ENCODE measurements around the gene CTBP1.

The CTBP1 gene

DNA sequence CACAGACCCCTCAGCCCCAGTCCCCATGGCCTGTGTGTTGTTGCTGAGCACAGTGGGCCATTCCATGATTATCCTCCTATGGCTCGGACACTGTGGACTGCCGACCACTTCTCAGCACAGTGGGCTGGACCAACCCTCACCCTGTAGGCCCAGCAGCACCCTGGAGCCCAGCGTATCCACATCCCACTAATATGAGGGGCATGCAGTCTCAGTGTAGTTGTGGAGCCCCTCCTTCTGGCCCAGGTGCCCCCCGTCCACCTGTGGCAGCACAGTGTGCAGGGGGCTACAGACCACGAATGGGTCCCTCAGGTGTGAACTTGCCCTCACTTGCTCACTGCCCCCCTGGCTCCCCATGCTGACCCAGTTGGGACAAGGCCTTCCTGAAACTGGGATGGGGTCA lies 84.5 kb downstream of the CTBP1 start:
- TF ChIP-seq TCF12 (IDR thresholded peaks at IDR 0.05; ENCODE audit: low read depth) (no peak), ZBTB7A (IDR thresholded peaks at IDR 0.05; ENCODE audit: low read depth) (no peak), TAF1 (IDR thresholded peaks at IDR 0.05; ENCODE audit: low read depth) (no peak), TEAD4 (IDR thresholded peaks at IDR 0.05) (no peak), EGR1 (IDR thresholded peaks at IDR 0.05) (no peak), CREB1 (IDR thresholded peaks at IDR 0.05; ENCODE audit: low read depth) (no peak), EP300 (IDR thresholded peaks at IDR 0.05; ENCODE audit: borderline replicate concordance) (no peak), FOXM1 (IDR thresholded peaks at IDR 0.05; ENCODE audit: borderline replicate concordance, low read depth) (no peak), YY1 (IDR thresholded peaks at IDR 0.05; ENCODE audit: low read depth) (no peak), CEBPB (IDR thresholded peaks at IDR 0.05) (no peak), NFIC (IDR thresholded peaks at IDR 0.05) (no peak), RAD21 (IDR thresholded peaks at IDR 0.05; ENCODE audit: low read depth) (no peak)
- TF ChIP-seq, protein P1, sequence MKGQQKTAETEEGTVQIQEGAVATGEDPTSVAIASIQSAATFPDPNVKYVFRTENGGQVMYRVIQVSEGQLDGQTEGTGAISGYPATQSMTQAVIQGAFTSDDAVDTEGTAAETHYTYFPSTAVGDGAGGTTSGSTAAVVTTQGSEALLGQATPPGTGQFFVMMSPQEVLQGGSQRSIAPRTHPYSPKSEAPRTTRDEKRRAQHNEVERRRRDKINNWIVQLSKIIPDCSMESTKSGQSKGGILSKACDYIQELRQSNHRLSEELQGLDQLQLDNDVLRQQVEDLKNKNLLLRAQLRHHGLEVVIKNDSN (IDR thresholded peaks at IDR 0.05): no peak
- TF ChIP-seq, protein P2, sequence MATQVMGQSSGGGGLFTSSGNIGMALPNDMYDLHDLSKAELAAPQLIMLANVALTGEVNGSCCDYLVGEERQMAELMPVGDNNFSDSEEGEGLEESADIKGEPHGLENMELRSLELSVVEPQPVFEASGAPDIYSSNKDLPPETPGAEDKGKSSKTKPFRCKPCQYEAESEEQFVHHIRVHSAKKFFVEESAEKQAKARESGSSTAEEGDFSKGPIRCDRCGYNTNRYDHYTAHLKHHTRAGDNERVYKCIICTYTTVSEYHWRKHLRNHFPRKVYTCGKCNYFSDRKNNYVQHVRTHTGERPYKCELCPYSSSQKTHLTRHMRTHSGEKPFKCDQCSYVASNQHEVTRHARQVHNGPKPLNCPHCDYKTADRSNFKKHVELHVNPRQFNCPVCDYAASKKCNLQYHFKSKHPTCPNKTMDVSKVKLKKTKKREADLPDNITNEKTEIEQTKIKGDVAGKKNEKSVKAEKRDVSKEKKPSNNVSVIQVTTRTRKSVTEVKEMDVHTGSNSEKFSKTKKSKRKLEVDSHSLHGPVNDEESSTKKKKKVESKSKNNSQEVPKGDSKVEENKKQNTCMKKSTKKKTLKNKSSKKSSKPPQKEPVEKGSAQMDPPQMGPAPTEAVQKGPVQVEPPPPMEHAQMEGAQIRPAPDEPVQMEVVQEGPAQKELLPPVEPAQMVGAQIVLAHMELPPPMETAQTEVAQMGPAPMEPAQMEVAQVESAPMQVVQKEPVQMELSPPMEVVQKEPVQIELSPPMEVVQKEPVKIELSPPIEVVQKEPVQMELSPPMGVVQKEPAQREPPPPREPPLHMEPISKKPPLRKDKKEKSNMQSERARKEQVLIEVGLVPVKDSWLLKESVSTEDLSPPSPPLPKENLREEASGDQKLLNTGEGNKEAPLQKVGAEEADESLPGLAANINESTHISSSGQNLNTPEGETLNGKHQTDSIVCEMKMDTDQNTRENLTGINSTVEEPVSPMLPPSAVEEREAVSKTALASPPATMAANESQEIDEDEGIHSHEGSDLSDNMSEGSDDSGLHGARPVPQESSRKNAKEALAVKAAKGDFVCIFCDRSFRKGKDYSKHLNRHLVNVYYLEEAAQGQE (IDR thresholded peaks at IDR 0.05; ENCODE audit: low read depth): no peak
- TF ChIP-seq, protein P3, sequence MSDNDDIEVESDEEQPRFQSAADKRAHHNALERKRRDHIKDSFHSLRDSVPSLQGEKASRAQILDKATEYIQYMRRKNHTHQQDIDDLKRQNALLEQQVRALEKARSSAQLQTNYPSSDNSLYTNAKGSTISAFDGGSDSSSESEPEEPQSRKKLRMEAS (IDR thresholded peaks at IDR 0.05): no peak

DNA sequence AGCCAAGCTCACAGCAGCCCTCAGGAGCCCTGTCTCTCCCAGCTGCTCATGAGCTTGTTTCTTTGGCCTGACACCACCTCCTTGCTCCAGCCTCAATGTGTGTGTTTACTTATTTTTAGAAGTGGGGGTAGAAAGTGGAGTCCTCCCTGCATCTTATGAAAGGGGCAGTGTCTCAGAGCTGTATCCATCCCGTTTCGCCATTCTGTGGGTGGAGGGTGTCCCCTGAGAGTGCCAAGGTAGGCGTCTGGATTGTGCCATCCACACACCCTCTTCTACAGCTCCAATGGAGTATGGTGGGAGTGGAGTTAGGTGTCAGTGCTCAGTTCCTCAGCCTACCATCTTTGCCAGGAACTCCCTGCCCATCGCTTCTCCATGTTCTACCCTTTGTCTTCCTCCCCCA lies 84.9 kb downstream of the CTBP1 start:
- TF ChIP-seq, protein P2 (IDR thresholded peaks at IDR 0.05; ENCODE audit: low read depth): no peak
- TF ChIP-seq NFIC (IDR thresholded peaks at IDR 0.05) (no peak), EP300 (IDR thresholded peaks at IDR 0.05; ENCODE audit: borderline replicate concordance) (no peak)
